Liver (tissue), 9 donors: ENCODE data around the gene ZNF594. TPM values are rescaled to one million over a fixed set of nuclear protein-coding genes. Genes with fewer than 3 reads are reported as not detected.

ENCODE experiments used
- DNase-seq: peaks from one replicate; pipeline ENCODE4 v3.0.0-alpha.2; 2017; ENCODE audit warnings: low spot score
- H3K27ac ChIP-seq, 2 donors: one replicate each; pipeline ENCODE4 v1.7.0; 2013; ENCODE audit warnings: inconsistent platforms in 2 of 2, low read length in 2 of 2, control low read depth in 1 of 2, low read depth in 1 of 2, mild to moderate bottlenecking in 1 of 2
- H3K27me3 ChIP-seq, 4 donors: one replicate each; pipeline versions ENCODE4 v1.6.1 to v1.7.0; 2013; ENCODE audit warnings: low read length in 3 of 4, inconsistent platforms in 1 of 4, mild to moderate bottlenecking in 1 of 4, moderate library complexity in 1 of 4; ENCODE audit not compliant: control insufficient read depth in 4 of 4, insufficient read depth in 4 of 4
- H3K36me3 ChIP-seq, 4 donors: one replicate each; pipeline versions ENCODE4 v1.6.1 to v1.7.0; 2013; ENCODE audit warnings: low read length in 3 of 4, mild to moderate bottlenecking in 3 of 4, low read depth in 1 of 4, moderate library complexity in 1 of 4; ENCODE audit not compliant: control insufficient read depth in 4 of 4, insufficient read depth in 3 of 4
- H3K4me1 ChIP-seq, 4 donors: one replicate each; pipeline versions ENCODE4 v1.6.1 to v1.7.0; 2013; ENCODE audit warnings: low read length in 3 of 4, mild to moderate bottlenecking in 3 of 4, moderate library complexity in 1 of 4; ENCODE audit not compliant: control insufficient read depth in 4 of 4, insufficient read depth in 4 of 4
- H3K4me3 ChIP-seq, 3 donors: one replicate each; pipeline versions ENCODE4 v1.6.1 to v1.7.0; 2013; ENCODE audit warnings: low read length in 3 of 3, control low read depth in 1 of 3, low read depth in 1 of 3, mild to moderate bottlenecking in 1 of 3
- H3K9ac ChIP-seq, 2 donors: one replicate each; pipeline ENCODE4 v1.7.0; 2013; ENCODE audit warnings: low read length in 2 of 2, mild to moderate bottlenecking in 2 of 2, moderate library complexity in 2 of 2, control low read depth in 1 of 2, low read depth in 1 of 2
- H3K9me3 ChIP-seq, 4 donors: one replicate each; pipeline versions ENCODE4 v1.6.1 to v1.7.0; 2013; ENCODE audit warnings: low read length in 3 of 4; ENCODE audit not compliant: control insufficient read depth in 4 of 4
- ATF3 ChIP-seq: IDR thresholded peaks from 2 replicates; pipeline ENCODE4 v1.6.1; 2016; ENCODE audit warnings: antibody characterized with exemption
- CTCF ChIP-seq: fragments of 150-350 bp; IDR thresholded peaks from 2 replicates; pipeline ENCODE4 v1.5.1; 2017; ENCODE audit warnings: improper control_type of control experiment, low read depth, low read length; ENCODE audit not compliant: missing input control
- EGR1 ChIP-seq, 2 donors: IDR thresholded peaks; 2 replicates each; pipeline ENCODE4 v1.6.1; 2016 to 2018; ENCODE audit warnings: antibody characterized with exemption in 2 of 2, low read depth in 2 of 2
- FOXA1 ChIP-seq: IDR thresholded peaks from 2 replicates; pipeline ENCODE4 v1.6.1; 2016; ENCODE audit warnings: antibody characterized with exemption
- FOXA2 ChIP-seq: IDR thresholded peaks from 2 replicates; pipeline ENCODE4 v1.6.1; 2016; ENCODE audit warnings: antibody characterized with exemption
- GABPA ChIP-seq, 2 donors: IDR thresholded peaks in 1 of 2; conservative IDR thresholded peaks in 1 of 2; 2 replicates each; pipeline ENCODE4 v1.6.1; 2016; ENCODE audit warnings: antibody characterized with exemption in 2 of 2, mild to moderate bottlenecking in 1 of 2, moderate library complexity in 1 of 2
- HNF4A ChIP-seq, 2 donors: conservative IDR thresholded peaks; 2 replicates each; pipeline ENCODE4 v1.6.1; 2016; ENCODE audit warnings: antibody characterized with exemption in 2 of 2, mild to moderate bottlenecking in 2 of 2
- HNF4G ChIP-seq: IDR thresholded peaks from 2 replicates; pipeline ENCODE4 v1.6.1; 2016; ENCODE audit warnings: antibody characterized with exemption
- JUND ChIP-seq, 2 donors: IDR thresholded peaks; 2 replicates each; pipeline ENCODE4 v1.6.1; 2016; ENCODE audit warnings: antibody characterized with exemption in 2 of 2
- MAX ChIP-seq: IDR thresholded peaks from 2 replicates; pipeline ENCODE4 v1.6.1; 2016; ENCODE audit warnings: antibody characterized with exemption
- NR2F2 ChIP-seq: IDR thresholded peaks from 2 replicates; pipeline ENCODE4 v1.6.1; 2016; ENCODE audit warnings: antibody characterized with exemption
- RAD21 ChIP-seq, 2 donors: IDR thresholded peaks; 2 replicates each; pipeline ENCODE4 v1.6.1; 2016; ENCODE audit warnings: antibody characterized with exemption in 2 of 2, mild to moderate bottlenecking in 2 of 2
- REST ChIP-seq: IDR thresholded peaks from 2 replicates; pipeline ENCODE4 v1.6.1; 2016; ENCODE audit warnings: antibody characterized with exemption, mild to moderate bottlenecking
- RXRA ChIP-seq, 2 donors: IDR thresholded peaks; 2 replicates each; pipeline ENCODE4 v1.6.1; 2017 to 2018; ENCODE audit warnings: antibody characterized with exemption in 2 of 2, mild to moderate bottlenecking in 1 of 2
- SP1 ChIP-seq: IDR thresholded peaks from 2 replicates; pipeline ENCODE4 v1.6.1; 2018; ENCODE audit warnings: antibody characterized with exemption, mild to moderate bottlenecking
- TAF1 ChIP-seq: conservative IDR thresholded peaks from 2 replicates; pipeline ENCODE4 v1.6.1; 2016; ENCODE audit warnings: antibody characterized with exemption, mild to moderate bottlenecking
- YY1 ChIP-seq: IDR thresholded peaks from 2 replicates; pipeline ENCODE4 v1.6.1; 2016; ENCODE audit warnings: antibody characterized with exemption, mild to moderate bottlenecking
- ZBTB33 ChIP-seq: IDR thresholded peaks from 2 replicates; pipeline ENCODE4 v1.6.1; 2016; ENCODE audit warnings: antibody characterized with exemption
- WGBS: extraction: QIAGEN DNeasy Blood & Tissue Kit; methylation state at CpG from one replicate; pipeline ENCODE4 v1.1.7; 2013; 5-methylcytosine and 5-hydroxymethylcytosine counted together
- polyA plus RNA-seq, 2 donors: library from polyadenylated mRNA; stranded (reverse) in 1 of 2; unstranded in 1 of 2; fragments of 200-250 nt in 1 of 2; fragments of >200 nt in 1 of 2; fragmentation: Nextera tagmentation in 1 of 2; extraction: Ambion mirVana in 1 of 2; gene quantifications; one replicate each; pipeline versions ENCODE4 v1.2.1 to v1.2.3, GENCODE V29; 2013 to 2015
- total RNA-seq, 2 donors: library from RNA; depleted of rRNA; stranded (reverse); fragments of >200 nt; gene quantifications; one replicate each; pipeline ENCODE4 v1.2.3, GENCODE V29; 2014
- donor health status: healthy.
- donor health status: healthy.
- donor health status: healthy.
- donor health status: healthy.
- donor health status: healthy.

Gene ZNF594
- total and polyA plus RNA-seq, 4 donors, result 0.76 to 7.4 (median 4.1) TPM

- no peak for TF ChIP-seq NR2F2
- no peak for TF ChIP-seq GABPA (IDR thresholded peaks at IDR 0.05 in 1 of 2, conservative IDR thresholded peaks at IDR 0.05 in 1 of 2)
- no peak for TF ChIP-seq ATF3
- no peak for TF ChIP-seq HNF4A (conservative IDR thresholded peaks at IDR 0.05)
- no peak for TF ChIP-seq RXRA (IDR thresholded peaks at IDR 0.05)
- TF ChIP-seq TAF1, result no peak
- TF ChIP-seq JUND (IDR thresholded peaks at IDR 0.05), result no peak
- no peak for TF ChIP-seq YY1
- no peak for TF ChIP-seq FOXA1
- no peak for TF ChIP-seq MAX
- TF ChIP-seq FOXA2, result no peak
These were observed 7.4 kb downstream of the ZNF594 start (continued) for GRCh38 chr17:5184288-5184687.

- Histone ChIP-seq H3K27ac (no peak overlapping the region), H3K4me3 (peak overlapping the region in 2 of 3 donors; percentile 34 to 68), H3K36me3 (peaks cover 0 to 18% (median 2%) of the 10 kb centered on the region in 4 donors), H3K9me3 (peaks cover 54 to 86% (median 63%) of the 10 kb centered on the region in 4 donors), H3K9ac (no peak overlapping the region), H3K27me3 (no peaks in the 10 kb centered on the region), H3K4me1 (no peaks in the 10 kb centered on the region)
- no peak for DNase-seq
- TF ChIP-seq FOXA1, result no peak
- no peak for TF ChIP-seq HNF4A (conservative IDR thresholded peaks at IDR 0.05)
- no peak for TF ChIP-seq YY1
- TF ChIP-seq MAX, result no peak
- TF ChIP-seq EGR1 (IDR thresholded peaks at IDR 0.05; ENCODE audit: low read depth in 2 of 2), result no peak
These were observed 8.3 kb downstream of the ZNF594 start for GRCh38 chr17:5183410-5183793.

GRCh38 chr17:5182597-5183409 is 8.9 kb downstream of the ZNF594 start:
- no peak for DNase-seq
- H3K36me3 ChIP-seq, result peaks cover 0 to 18% (median 1%) of the 10 kb centered on the region in 4 donors
- H3K27ac ChIP-seq, result no peak overlapping the region
- no peak for TF ChIP-seq ZBTB33
- no peak for TF ChIP-seq YY1
- no peak for TF ChIP-seq ATF3
- TF ChIP-seq RAD21 (IDR thresholded peaks at IDR 0.05), result no peak
- TF ChIP-seq FOXA1, result no peak
- TF ChIP-seq MAX, result no peak
- TF ChIP-seq REST, result no peak
- TF ChIP-seq FOXA2, result no peak
- TF ChIP-seq EGR1 (IDR thresholded peaks at IDR 0.05; ENCODE audit: low read depth in 2 of 2), result no peak
- TF ChIP-seq HNF4A (conservative IDR thresholded peaks at IDR 0.05), result no peak
- TF ChIP-seq RXRA (IDR thresholded peaks at IDR 0.05), result no peak
- no peak for TF ChIP-seq TAF1
- TF ChIP-seq SP1, result no peak
- TF ChIP-seq JUND (IDR thresholded peaks at IDR 0.05), result no peak
- no peak for TF ChIP-seq CTCF
- no peak for TF ChIP-seq GABPA (IDR thresholded peaks at IDR 0.05 in 1 of 2, conservative IDR thresholded peaks at IDR 0.05 in 1 of 2)
- TF ChIP-seq HNF4G, result no peak
- H3K9ac ChIP-seq, result no peak overlapping the region
- no peaks in the 10 kb centered on the region for H3K4me1 ChIP-seq
- WGBS, result 99% methylated on average over 6 of the region's 6 CpGs
- peak overlapping the region in 2 of 3 donors; percentile 64 to 68 for H3K4me3 ChIP-seq
- H3K27me3 ChIP-seq, result no peaks in the 10 kb centered on the region
- peaks cover 52 to 89% (median 62%) of the 10 kb centered on the region in 4 donors for H3K9me3 ChIP-seq
